Stimulated activated CD8-positive, alpha-beta memory T cell treated with anti-CD3 and anti-CD28 coated beads, Interleukin-4, amount 100 ng/mL, for 24 hours (primary cell): Measurements from ENCODE around the gene BANP.
A peak's percentile ranks its signal among the peaks of the same experiment; 100 is the strongest.

Experiments used
- DNase-seq: peaks from one replicate; pipeline ENCODE4 v3.0.0-alpha.2; 2020; ENCODE audit warnings: low read depth

The BANP gene

GRCh38 chr16:87951552-87952538 is 611 bp downstream of the BANP start:
- DNase-seq, result no peak

GRCh38 chr16:87952751-87953150 is 1.5 kb downstream of the BANP start:
- DNase-seq, result no peak

GRCh38 chr16:87953308-87954215 is 2.3 kb downstream of the BANP start:
- DNase-seq, result no peak

- DNase-seq, result no peak
These were observed 3.1 kb downstream of the BANP start for GRCh38 chr16:87954361-87954760.

- no peak for DNase-seq
These were observed 3.6 kb downstream of the BANP start for GRCh38 chr16:87954826-87955225.

- no peak for DNase-seq
These were observed 4.3 kb downstream of the BANP start for GRCh38 chr16:87955302-87956097.

- no peak for DNase-seq
These were observed 4.8 kb downstream of the BANP start for GRCh38 chr16:87956098-87956364.

- peak; percentile 60 for DNase-seq
These were observed 5.4 kb downstream of the BANP start for GRCh38 chr16:87956365-87957231.

GRCh38 chr16:87957296-87958094 is 6.3 kb downstream of the BANP start:
- no peak for DNase-seq

GRCh38 chr16:87958632-87959031 is 7.4 kb downstream of the BANP start:
- no peak for DNase-seq

- no peak for DNase-seq
These were observed 8.3 kb downstream of the BANP start for GRCh38 chr16:87959391-87959990.

- DNase-seq, result no peak
These were observed 9.1 kb downstream of the BANP start for GRCh38 chr16:87960296-87960695.

- DNase-seq, result no peak
These were observed 9.6 kb downstream of the BANP start for GRCh38 chr16:87960852-87961251.

- DNase-seq, result no peak
These were observed 10.4 kb downstream of the BANP start for GRCh38 chr16:87961623-87962022.

- peak; percentile 42 for DNase-seq
These were observed 12.2 kb downstream of the BANP start for GRCh38 chr16:87963400-87963799.

GRCh38 chr16:87964049-87964659 is 12.9 kb downstream of the BANP start:
- DNase-seq, result no peak

GRCh38 chr16:87965417-87965816 is 14.2 kb downstream of the BANP start:
- DNase-seq, result no peak

GRCh38 chr16:87966064-87966645 is 14.9 kb downstream of the BANP start:
- no peak for DNase-seq

- DNase-seq, result no peak
These were observed 15.5 kb downstream of the BANP start for GRCh38 chr16:87966685-87967185.
